ENCODE measurements around the gene FAM76B. TPM values are rescaled to one million over a fixed set of nuclear protein-coding genes. Genes with fewer than 3 reads are reported as not detected.

Gene FAM76B
- total and polyA plus RNA-seq, 9 of the 15 experiments (the other 6 are each of a cell fraction or from before 2014, with no cell fraction given), result 22.5 to 60.0 (median 35.0) TPM

DNA sequence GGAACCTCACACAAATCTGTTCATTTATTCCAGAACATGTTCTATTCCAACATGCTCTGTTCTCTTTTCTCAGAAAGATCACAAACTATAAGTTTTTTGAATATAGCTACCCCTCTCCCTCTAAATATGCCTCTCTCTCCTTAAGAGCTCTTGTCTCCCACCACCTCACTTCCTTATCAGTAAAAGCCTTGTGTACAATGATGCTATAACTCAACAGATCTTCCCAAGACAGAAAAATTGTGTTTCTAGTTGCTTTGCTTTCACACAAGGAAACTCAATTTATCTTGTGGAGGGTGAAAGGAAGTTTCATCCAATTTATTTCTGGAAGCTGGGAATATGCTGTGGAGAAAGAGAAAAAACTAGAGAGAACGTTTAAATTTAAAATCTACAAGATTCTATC lies 64.4 kb downstream of the FAM76B start (continued):
- TF ChIP-seq, protein P1, sequence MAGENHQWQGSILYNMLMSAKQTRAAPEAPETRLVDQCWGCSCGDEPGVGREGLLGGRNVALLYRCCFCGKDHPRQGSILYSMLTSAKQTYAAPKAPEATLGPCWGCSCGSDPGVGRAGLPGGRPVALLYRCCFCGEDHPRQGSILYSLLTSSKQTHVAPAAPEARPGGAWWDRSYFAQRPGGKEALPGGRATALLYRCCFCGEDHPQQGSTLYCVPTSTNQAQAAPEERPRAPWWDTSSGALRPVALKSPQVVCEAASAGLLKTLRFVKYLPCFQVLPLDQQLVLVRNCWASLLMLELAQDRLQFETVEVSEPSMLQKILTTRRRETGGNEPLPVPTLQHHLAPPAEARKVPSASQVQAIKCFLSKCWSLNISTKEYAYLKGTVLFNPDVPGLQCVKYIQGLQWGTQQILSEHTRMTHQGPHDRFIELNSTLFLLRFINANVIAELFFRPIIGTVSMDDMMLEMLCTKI (IDR thresholded peaks at IDR 0.05; ENCODE audit: partially characterized antibody), result no peak
- TF ChIP-seq KDM4B (IDR thresholded peaks at IDR 0.05; ENCODE audit: borderline replicate concordance in 2 of 2, low read depth in 1 of 2), result no peak
- TF ChIP-seq EHMT2 (IDR thresholded peaks at IDR 0.05), result 0 out of 2 replicates have a peak, but pooled peaks have one; percentile 36
- TF ChIP-seq COPS2 (conservative IDR thresholded peaks at IDR 0.05), result no peak
- TF ChIP-seq, protein P2, sequence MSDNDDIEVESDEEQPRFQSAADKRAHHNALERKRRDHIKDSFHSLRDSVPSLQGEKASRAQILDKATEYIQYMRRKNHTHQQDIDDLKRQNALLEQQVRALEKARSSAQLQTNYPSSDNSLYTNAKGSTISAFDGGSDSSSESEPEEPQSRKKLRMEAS (CRISPR knock-in tag; IDR thresholded peaks at IDR 0.05), result no peak
- TF ChIP-seq RBM22 (IDR thresholded peaks at IDR 0.05; ENCODE audit: low read depth, low read length, poor library complexity, severe bottlenecking), result no peak
- TF ChIP-seq MEIS2 (IDR thresholded peaks at IDR 0.05; ENCODE audit: partially characterized antibody), result peak; percentile 78
- TF ChIP-seq FOXK2 (conservative IDR thresholded peaks at IDR 0.05 in 1 of 2, IDR thresholded peaks at IDR 0.05 in 1 of 2; ENCODE audit: low read depth in 2 of 2), result peak; percentile 36 to 54; a peak in 1 of 4 replicates
- no peak for TF ChIP-seq CBX8 (IDR thresholded peaks at IDR 0.05; ENCODE audit: borderline replicate concordance, extremely low read depth, low read depth, low read length, poor library complexity, severe bottlenecking)
- peak; percentile 54; the same call in 1 of the 2 replicates for TF ChIP-seq MECOM (CRISPR knock-in tag; IDR thresholded peaks at IDR 0.05)
- no peak for TF ChIP-seq RBM15 (IDR thresholded peaks at IDR 0.05; ENCODE audit: insufficient read depth, low read length)
- TF ChIP-seq HSF4 (CRISPR knock-in tag; IDR thresholded peaks at IDR 0.05; ENCODE audit: borderline replicate concordance), result no peak
- TF ChIP-seq GATAD2A (IDR thresholded peaks at IDR 0.05), result no peak
- no peak for TF ChIP-seq ZNF717 (CRISPR knock-in tag; IDR thresholded peaks at IDR 0.05)
- TF ChIP-seq SMARCA4 (IDR thresholded peaks at IDR 0.05), result peak; percentile 84
- peak; percentile 48; the same call in 1 of the 2 replicates for TF ChIP-seq SMARCC2 (IDR thresholded peaks at IDR 0.05; ENCODE audit: low read depth)
- TF ChIP-seq ZNF695 (CRISPR knock-in tag; IDR thresholded peaks at IDR 0.05), result no peak
- no peak for TF ChIP-seq CHCHD3 (CRISPR knock-in tag; IDR thresholded peaks at IDR 0.05)
- TF ChIP-seq HCFC1 (IDR thresholded peaks at IDR 0.05; ENCODE audit: low read depth, low read length), result no peak
- peak; percentile 78 for TF ChIP-seq CBFA2T2 (conservative IDR thresholded peaks at IDR 0.05)
- TF ChIP-seq, protein P3, sequence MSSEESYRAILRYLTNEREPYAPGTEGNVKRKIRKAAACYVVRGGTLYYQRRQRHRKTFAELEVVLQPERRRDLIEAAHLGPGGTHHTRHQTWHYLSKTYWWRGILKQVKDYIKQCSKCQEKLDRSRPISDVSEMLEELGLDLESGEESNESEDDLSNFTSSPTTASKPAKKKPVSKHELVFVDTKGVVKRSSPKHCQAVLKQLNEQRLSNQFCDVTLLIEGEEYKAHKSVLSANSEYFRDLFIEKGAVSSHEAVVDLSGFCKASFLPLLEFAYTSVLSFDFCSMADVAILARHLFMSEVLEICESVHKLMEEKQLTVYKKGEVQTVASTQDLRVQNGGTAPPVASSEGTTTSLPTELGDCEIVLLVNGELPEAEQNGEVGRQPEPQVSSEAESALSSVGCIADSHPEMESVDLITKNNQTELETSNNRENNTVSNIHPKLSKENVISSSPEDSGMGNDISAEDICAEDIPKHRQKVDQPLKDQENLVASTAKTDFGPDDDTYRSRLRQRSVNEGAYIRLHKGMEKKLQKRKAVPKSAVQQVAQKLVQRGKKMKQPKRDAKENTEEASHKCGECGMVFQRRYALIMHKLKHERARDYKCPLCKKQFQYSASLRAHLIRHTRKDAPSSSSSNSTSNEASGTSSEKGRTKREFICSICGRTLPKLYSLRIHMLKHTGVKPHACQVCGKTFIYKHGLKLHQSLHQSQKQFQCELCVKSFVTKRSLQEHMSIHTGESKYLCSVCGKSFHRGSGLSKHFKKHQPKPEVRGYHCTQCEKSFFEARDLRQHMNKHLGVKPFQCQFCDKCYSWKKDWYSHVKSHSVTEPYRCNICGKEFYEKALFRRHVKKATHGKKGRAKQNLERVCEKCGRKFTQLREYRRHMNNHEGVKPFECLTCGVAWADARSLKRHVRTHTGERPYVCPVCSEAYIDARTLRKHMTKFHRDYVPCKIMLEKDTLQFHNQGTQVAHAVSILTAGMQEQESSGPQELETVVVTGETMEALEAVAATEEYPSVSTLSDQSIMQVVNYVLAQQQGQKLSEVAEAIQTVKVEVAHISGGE (CRISPR knock-in tag; IDR thresholded peaks at IDR 0.05), result no peak
- TF ChIP-seq ZNF41 (CRISPR knock-in tag; conservative IDR thresholded peaks at IDR 0.05), result no peak
- TF ChIP-seq ZKSCAN3 (CRISPR knock-in tag; IDR thresholded peaks at IDR 0.05), result no peak
- TF ChIP-seq SRSF7 (optimal IDR thresholded peaks at IDR 0.05; ENCODE audit: low read depth, low read length), result no peak

All from K562 (cell line).